ENCODE results near the gene LMLN. TPM values are rescaled to one million over a fixed set of nuclear protein-coding genes. Genes with fewer than 3 reads are reported as not detected.

The LMLN gene
- total and polyA plus RNA-seq, 2 of the 13 experiments (the other 11 are each of a cell fraction or from before 2014, with no cell fraction given), result 1.2 to 1.8 TPM

- Histone ChIP-seq H3K36me3 (replicated peaks in 1 of 2; ENCODE audit: control insufficient read depth in 1 of 2, insufficient read depth in 2 of 2, low read length in 2 of 2) (no peaks in the 10 kb centered on the region), H3K9ac (ENCODE audit: insufficient read depth, low read depth, low read length) (no peak overlapping the region), H3K27ac (ENCODE audit: extremely low read length, insufficient read depth, low read length) (no peak overlapping the region), H2AFZ (ENCODE audit: low read length) (no peak overlapping the region), H4K20me1 (ENCODE audit: insufficient read depth, low read length) (no peaks in the 10 kb centered on the region), H3K9me3 (ENCODE audit: low read length) (no peaks in the 10 kb centered on the region), H3K4me1 (ENCODE audit: insufficient read depth, low read length) (no peaks in the 10 kb centered on the region), H3K4me2 (ENCODE audit: low read depth, low read length) (no peak overlapping the region), H3K79me2 (ENCODE audit: insufficient read depth, low read length) (no peaks in the 10 kb centered on the region), H3K27me3 (ENCODE audit: control insufficient read depth in 1 of 2, insufficient read depth in 2 of 2, low read length in 2 of 2) (no peaks in the 10 kb centered on the region), H3K4me3 (replicated peaks in 1 of 3; ENCODE audit: insufficient read depth in 1 of 3, low read depth in 2 of 3, low read length in 3 of 3) (no peak overlapping the region)
- ATAC-seq, result no peak
- in situ Hi-C loops (cut with HindIII; ENCODE audit: extremely low pct_ligation_motif_present, low pct_unique_long_range_greater_than_20kb) (no loop called here), intact Hi-C loops (cut with micrococcal nuclease; ENCODE audit: unreplicated experiment) (no loop called here)
- TF ChIP-seq REL (CRISPR knock-in tag; conservative IDR thresholded peaks at IDR 0.05) (no peak), STAT5B (CRISPR knock-in tag; IDR thresholded peaks at IDR 0.05) (no peak), ZNF724P (CRISPR knock-in tag; IDR thresholded peaks at IDR 0.05; ENCODE audit: borderline replicate concordance) (no peak), ZKSCAN8 (CRISPR knock-in tag; IDR thresholded peaks at IDR 0.05; ENCODE audit: borderline replicate concordance) (no peak), MBNL3 (CRISPR knock-in tag; conservative IDR thresholded peaks at IDR 0.05) (no peak), KMT2B (CRISPR knock-in tag; IDR thresholded peaks at IDR 0.05) (no peak), ZNF382 (CRISPR knock-in tag; IDR thresholded peaks at IDR 0.05; ENCODE audit: borderline replicate concordance) (no peak), YEATS2 (CRISPR knock-in tag; IDR thresholded peaks at IDR 0.05; ENCODE audit: borderline replicate concordance) (no peak), ZNF225 (CRISPR knock-in tag; IDR thresholded peaks at IDR 0.05) (no peak)
- TF ChIP-seq, protein P1, sequence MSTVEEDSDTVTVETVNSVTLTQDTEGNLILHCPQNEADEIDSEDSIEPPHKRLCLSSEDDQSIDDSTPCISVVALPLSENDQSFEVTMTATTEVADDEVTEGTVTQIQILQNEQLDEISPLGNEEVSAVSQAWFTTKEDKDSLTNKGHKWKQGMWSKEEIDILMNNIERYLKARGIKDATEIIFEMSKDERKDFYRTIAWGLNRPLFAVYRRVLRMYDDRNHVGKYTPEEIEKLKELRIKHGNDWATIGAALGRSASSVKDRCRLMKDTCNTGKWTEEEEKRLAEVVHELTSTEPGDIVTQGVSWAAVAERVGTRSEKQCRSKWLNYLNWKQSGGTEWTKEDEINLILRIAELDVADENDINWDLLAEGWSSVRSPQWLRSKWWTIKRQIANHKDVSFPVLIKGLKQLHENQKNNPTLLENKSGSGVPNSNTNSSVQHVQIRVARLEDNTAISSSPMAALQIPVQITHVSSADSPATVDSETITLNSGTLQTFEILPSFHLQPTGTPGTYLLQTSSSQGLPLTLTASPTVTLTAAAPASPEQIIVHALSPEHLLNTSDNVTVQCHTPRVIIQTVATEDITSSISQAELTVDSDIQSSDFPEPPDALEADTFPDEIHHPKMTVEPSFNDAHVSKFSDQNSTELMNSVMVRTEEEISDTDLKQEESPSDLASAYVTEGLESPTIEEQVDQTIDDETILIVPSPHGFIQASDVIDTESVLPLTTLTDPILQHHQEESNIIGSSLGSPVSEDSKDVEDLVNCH (CRISPR knock-in tag; IDR thresholded peaks at IDR 0.05), result no peak
- TF ChIP-seq, protein P2, sequence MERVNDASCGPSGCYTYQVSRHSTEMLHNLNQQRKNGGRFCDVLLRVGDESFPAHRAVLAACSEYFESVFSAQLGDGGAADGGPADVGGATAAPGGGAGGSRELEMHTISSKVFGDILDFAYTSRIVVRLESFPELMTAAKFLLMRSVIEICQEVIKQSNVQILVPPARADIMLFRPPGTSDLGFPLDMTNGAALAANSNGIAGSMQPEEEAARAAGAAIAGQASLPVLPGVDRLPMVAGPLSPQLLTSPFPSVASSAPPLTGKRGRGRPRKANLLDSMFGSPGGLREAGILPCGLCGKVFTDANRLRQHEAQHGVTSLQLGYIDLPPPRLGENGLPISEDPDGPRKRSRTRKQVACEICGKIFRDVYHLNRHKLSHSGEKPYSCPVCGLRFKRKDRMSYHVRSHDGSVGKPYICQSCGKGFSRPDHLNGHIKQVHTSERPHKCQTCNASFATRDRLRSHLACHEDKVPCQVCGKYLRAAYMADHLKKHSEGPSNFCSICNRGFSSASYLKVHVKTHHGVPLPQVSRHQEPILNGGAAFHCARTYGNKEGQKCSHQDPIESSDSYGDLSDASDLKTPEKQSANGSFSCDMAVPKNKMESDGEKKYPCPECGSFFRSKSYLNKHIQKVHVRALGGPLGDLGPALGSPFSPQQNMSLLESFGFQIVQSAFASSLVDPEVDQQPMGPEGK (CRISPR knock-in tag; IDR thresholded peaks at IDR 0.05), result no peak
- no peak for DNase-seq (ENCODE audit: low spot score)
- no peak for FAIRE-seq
- POLR2A ChIA-PET, result no interaction called here
- CTCF ChIA-PET (ENCODE audit: low intra/inter-chr PET ratio, low total read pairs), result no interaction called here
- no TSS peak for BruUV-seq (replicated peaks)
- 100% methylated on average over 1 of the region's 1 CpG for WGBS (ENCODE audit: low lambda C conversion rate)
These were observed 23.1 kb downstream of the LMLN start for GRCh38 chr3:197983076-197983475.

Data from HepG2 (cell line).